SK-N-SH (cell line): ENCODE results near the gene CST3. TPM values are rescaled to one million over a fixed set of nuclear protein-coding genes. Genes with fewer than 3 reads are reported as not detected.

ENCODE experiments used
- CTCF ChIA-PET: fragments of 300-600, 350-600 bp; formaldehyde crosslinking; extraction: SDS; loops from one replicate; lab custom pipeline; 2021; lab: Yijun Ruan, JAX
- POLR2A ChIA-PET: fragments of 350-600 bp; sonication (Branson Sonifier 250); formaldehyde crosslinking; extraction: SDS; loops from one replicate; lab custom pipeline; 2020; ENCODE audit warnings: antibody characterized with exemption, inconsistent platforms; lab: Yijun Ruan, JAX
- DNase-seq: peaks from one replicate; pipeline ENCODE4 v3.0.0; 2012
- H2AFZ ChIP-seq: fragments of 200-600 bp; sonication (generic); 2 replicates; pipeline ENCODE4 v1.8.1; 2016; ENCODE audit warnings: antibody characterized with exemption, mild to moderate bottlenecking, low read depth
- H3F3A ChIP-seq: fragments of 200-600 bp; sonication (generic); replicated peaks from 2 replicates; pipeline ENCODE3; 2016; ENCODE audit warnings: antibody characterized with exemption, mild to moderate bottlenecking; ENCODE audit not compliant: insufficient read depth
- H3K27ac ChIP-seq, 2 experiments: fragments of 200-500 bp in 1 of 2; fragments of 200-600 bp in 1 of 2; sonication (Bioruptor generic) in 1 of 2; sonication (generic), shearing (Covaris generic) in 1 of 2; 2 replicates each; pipeline versions ENCODE4 v1.5.1 to v1.6.1; 2014 to 2016; ENCODE audit warnings: low read depth in 2 of 2, inconsistent platforms in 1 of 2, low read length in 1 of 2, mild to moderate bottlenecking in 1 of 2, mixed read lengths in 1 of 2
- H3K27me3 ChIP-seq: fragments of 200-600 bp; sonication (generic), shearing (Covaris generic); 2 replicates; pipeline ENCODE4 v1.6.1; 2016; ENCODE audit warnings: mixed run types; ENCODE audit not compliant: insufficient read depth
- H3K36me3 ChIP-seq, 2 experiments: fragments of 200-500 bp in 1 of 2; fragments of 200-600 bp in 1 of 2; sonication (Bioruptor generic) in 1 of 2; sonication (generic) in 1 of 2; replicated peaks in 1 of 2; 2 replicates each; pipeline versions ENCODE3 to v1.5.1; 2014 to 2016; ENCODE audit warnings: low read length in 1 of 2, mild to moderate bottlenecking in 1 of 2; ENCODE audit not compliant: insufficient read depth in 2 of 2, control insufficient read depth in 1 of 2
- H3K4me1 ChIP-seq, 2 experiments: fragments of 200-500 bp in 1 of 2; fragments of 200-600 bp in 1 of 2; sonication (Bioruptor generic) in 1 of 2; sonication (generic), shearing (Covaris generic) in 1 of 2; 2 replicates each; pipeline versions ENCODE4 v1.5.1 to v1.6.1; 2014 to 2016; ENCODE audit warnings: low read depth in 1 of 2, low read length in 1 of 2, mixed run types in 1 of 2; ENCODE audit not compliant: insufficient read depth in 2 of 2, control insufficient read depth in 1 of 2
- H3K4me2 ChIP-seq: fragments of 200-600 bp; sonication (generic), shearing (Covaris generic); 2 replicates; pipeline ENCODE4 v1.6.1; 2017; ENCODE audit warnings: mixed run types
- H3K4me3 ChIP-seq, 2 experiments: fragments of 200-500 bp in 1 of 2; fragments of 200-600 bp in 1 of 2; sonication (Bioruptor generic) in 1 of 2; sonication (generic), shearing (Covaris generic) in 1 of 2; 2 replicates each; pipeline versions ENCODE4 v1.5.1 to v1.8.1; 2014 to 2016; ENCODE audit warnings: low read depth in 2 of 2, inconsistent platforms in 1 of 2, low read length in 1 of 2, mild to moderate bottlenecking in 1 of 2, mixed read lengths in 1 of 2, moderate library complexity in 1 of 2
- H3K79me2 ChIP-seq: fragments of 200-600 bp; sonication (generic); 2 replicates; pipeline ENCODE4 v1.8.1; 2017; ENCODE audit warnings: mild to moderate bottlenecking; ENCODE audit not compliant: insufficient read depth
- H3K9ac ChIP-seq: fragments of 200-600 bp; sonication (generic); 2 replicates; pipeline ENCODE4 v1.6.1; 2017; ENCODE audit warnings: mixed run types
- H3K9me2 ChIP-seq: fragments of 200-600 bp; sonication (generic); 2 replicates; pipeline ENCODE4 v1.6.1; 2017; ENCODE audit warnings: mixed run types
- H3K9me3 ChIP-seq: fragments of 200-600 bp; sonication (generic); 2 replicates; pipeline ENCODE4 v1.6.1; 2017; ENCODE audit warnings: mixed run types, mild to moderate bottlenecking, moderate library complexity
- H4K20me1 ChIP-seq: fragments of 200-600 bp; sonication (generic); 2 replicates; pipeline ENCODE4 v1.6.1; 2017; ENCODE audit warnings: mild to moderate bottlenecking, mixed run types; ENCODE audit not compliant: insufficient read depth
- ELF1 ChIP-seq: IDR thresholded peaks from 2 replicates; pipeline ENCODE4 v1.4.0; 2012
- EP300 ChIP-seq, 2 experiments: IDR thresholded peaks; 2 replicates each; pipeline versions ENCODE4 v1.4.0 to v1.6.1; 2012; ENCODE audit warnings: borderline replicate concordance in 1 of 2, low read depth in 1 of 2, low read length in 1 of 2
- FOXJ3 ChIP-seq: sonication (generic); formaldehyde crosslinking; IDR thresholded peaks from 2 replicates; pipeline ENCODE4 v1.5.1; 2020; ENCODE audit warnings: mild to moderate bottlenecking, missing genetic modification reagents
- GATA2 ChIP-seq: sonication (generic); formaldehyde crosslinking; IDR thresholded peaks from 2 replicates; pipeline ENCODE4 v1.5.0; 2020; ENCODE audit warnings: mild to moderate bottlenecking, missing genetic modification reagents
- JUND ChIP-seq: IDR thresholded peaks from 2 replicates; pipeline ENCODE4 v1.4.0; 2012
- MAX ChIP-seq: IDR thresholded peaks from 2 replicates; pipeline ENCODE4 v1.4.0; 2012; ENCODE audit warnings: low read depth
- MXI1 ChIP-seq: IDR thresholded peaks from 2 replicates; pipeline ENCODE4 v1.6.1; 2012; ENCODE audit warnings: mild to moderate bottlenecking, low read depth, low read length, improper control_type of control experiment
- NFIC ChIP-seq: IDR thresholded peaks from 2 replicates; pipeline ENCODE4 v1.4.0; 2012; ENCODE audit warnings: borderline replicate concordance
- RAD21 ChIP-seq: IDR thresholded peaks from 2 replicates; pipeline ENCODE4 v1.6.1; 2012; ENCODE audit warnings: mild to moderate bottlenecking, low read length
- RCOR1 ChIP-seq: fragments of 150-350 bp; IDR thresholded peaks from 2 replicates; pipeline ENCODE4 v1.6.1; 2017; ENCODE audit warnings: antibody characterized with exemption, low read length
- RFX5 ChIP-seq: IDR thresholded peaks from 2 replicates; pipeline ENCODE4 v1.6.1; 2012; ENCODE audit warnings: mild to moderate bottlenecking, improper control_type of control experiment, low read length
- RXRA ChIP-seq: IDR thresholded peaks from 2 replicates; pipeline ENCODE4 v1.4.0; 2012; ENCODE audit warnings: low read depth, mild to moderate bottlenecking, borderline replicate concordance
- TCF12 ChIP-seq: IDR thresholded peaks from 2 replicates; pipeline ENCODE4 v1.4.0; 2012
- TEAD4 ChIP-seq: IDR thresholded peaks from 2 replicates; pipeline ENCODE4 v1.4.0; 2012; ENCODE audit warnings: mild to moderate bottlenecking, borderline replicate concordance; ENCODE audit not compliant: insufficient read depth
- USF1 ChIP-seq: IDR thresholded peaks from 2 replicates; pipeline ENCODE4 v1.4.0; 2012; ENCODE audit warnings: low read depth, borderline replicate concordance
- USF2 ChIP-seq: fragments of 150-350 bp; IDR thresholded peaks from 2 replicates; pipeline ENCODE4 v1.6.1; 2017; ENCODE audit warnings: antibody characterized with exemption, low read length, low read depth, borderline replicate concordance
- ZBTB33 ChIP-seq: IDR thresholded peaks from 2 replicates; pipeline ENCODE4 v1.4.0; 2012; ENCODE audit warnings: low read depth, borderline replicate concordance
- WGBS: methylation state at CpG from one replicate; pipeline ENCODE4 v1.1.6; 2017; ENCODE audit warnings: low lambda C conversion rate; 5-methylcytosine and 5-hydroxymethylcytosine counted together
- polyA plus RNA-seq, 3 experiments: library from polyadenylated mRNA; depleted of rRNA; stranded (reverse); fragments of >200 nt; gene quantifications; 2 replicates each; pipeline ENCODE4 v1.2.3, GENCODE V29; 2012

Gene CST3
- polyA plus RNA-seq, 1 of the 3 experiments (the other 2 are of a cell fraction): 428 TPM

GRCh38 chr20:23683281-23683680 is 45.5 kb upstream of the CST3 start (continued):
- TF ChIP-seq USF1 (no peak), RAD21 (no peak), EP300 (IDR thresholded peaks at IDR 0.05; ENCODE audit: borderline replicate concordance in 1 of 2, low read depth in 1 of 2, low read length in 1 of 2) (no peak), RFX5 (no peak)

GRCh38 chr20:23680146-23680545 is 42.4 kb upstream of the CST3 start:
- H3K9ac ChIP-seq: no peak overlapping the region
- H3K27me3 ChIP-seq: no peaks in the 10 kb centered on the region; the same call in 1 of the 2 replicates
- H3F3A ChIP-seq: no peaks in the 10 kb centered on the region
- no peaks in the 10 kb centered on the region for H4K20me1 ChIP-seq
- TF ChIP-seq MAX (no peak), GATA2 (CRISPR knock-in tag) (no peak), ELF1 (no peak), RCOR1 (no peak), JUND (no peak), TEAD4 (no peak), NFIC (no peak)
- H3K36me3 ChIP-seq: no peaks in the 10 kb centered on the region
- H3K9me2 ChIP-seq: no peaks in the 10 kb centered on the region
- H3K27ac ChIP-seq: no peak overlapping the region
- H2AFZ ChIP-seq: no peak overlapping the region
- H3K9me3 ChIP-seq: no peaks in the 10 kb centered on the region
- no peaks in the 10 kb centered on the region for H3K79me2 ChIP-seq
- no peak overlapping the region for H3K4me3 ChIP-seq
- no peak overlapping the region for H3K4me2 ChIP-seq
- POLR2A ChIA-PET: no interaction called here
- no peaks in the 10 kb centered on the region for H3K4me1 ChIP-seq
- DNase-seq: no peak
- CTCF ChIA-PET: no interaction called here

GRCh38 chr20:23679133-23680092 is 41.7 kb upstream of the CST3 start:
- Histone ChIP-seq H3K9me3 (no peaks in the 10 kb centered on the region), H3K79me2 (no peaks in the 10 kb centered on the region), H3K4me3 (no peak overlapping the region), H3K27ac (no peak overlapping the region), H3F3A (no peaks in the 10 kb centered on the region), H2AFZ (no peak overlapping the region), H3K9ac (no peak overlapping the region), H4K20me1 (no peaks in the 10 kb centered on the region), H3K27me3 (no peaks in the 10 kb centered on the region; the same call in 1 of the 2 replicates), H3K36me3 (no peaks in the 10 kb centered on the region), H3K4me1 (no peaks in the 10 kb centered on the region), H3K4me2 (no peak overlapping the region), H3K9me2 (no peaks in the 10 kb centered on the region)
- no peak for DNase-seq
- WGBS: 21% methylated on average over 7 of the region's 7 CpGs
- ChIA-PET CTCF (no interaction called here), POLR2A (no interaction called here)
- TF ChIP-seq MAX: no peak
- no peak for TF ChIP-seq MXI1
- TF ChIP-seq RXRA: no peak
- no peak for TF ChIP-seq TCF12
- no peak for TF ChIP-seq JUND
- no peak for TF ChIP-seq NFIC
- no peak for TF ChIP-seq FOXJ3 (CRISPR knock-in tag)
- no peak for TF ChIP-seq USF2
- TF ChIP-seq ZBTB33: no peak
